Measurements from ENCODE around the gene ANGPTL4. TPM values are rescaled to one million over a fixed set of nuclear protein-coding genes. Genes with fewer than 3 reads are reported as not detected.
A peak's percentile ranks its signal among the peaks of the same experiment; 100 is the strongest.

The ANGPTL4 gene
- total RNA-seq, 3 donors from 2014 or later = 90.9 to 186 (median 118) TPM

GRCh38 chr19:8366121-8366581 is 2.2 kb downstream of the ANGPTL4 start:
- no peaks in the 10 kb centered on the region for H3K27me3 ChIP-seq
- peak in 1 of 3 donors; percentile 9 for TF ChIP-seq POLR2AphosphoS5 (IDR thresholded peaks at IDR 0.05)
- no peak for TF ChIP-seq CTCF (IDR thresholded peaks at IDR 0.05)
- peak overlapping the region; percentile 65 to 99 (median 73) for H3K4me3 ChIP-seq
- DNase-seq (ENCODE audit: low spot score in 2 of 2) = no peak
- no peaks in the 10 kb centered on the region for H3K9me3 ChIP-seq
- peaks cover 11 to 35% of the 10 kb centered on the region in 2 donors for H3K4me1 ChIP-seq
- H3K36me3 ChIP-seq = no peaks in the 10 kb centered on the region
- intact Hi-C loops (cut with DNase I; ENCODE audit: low total_unique reads) = no loop called here
- H3K27ac ChIP-seq = peak overlapping the region; percentile 81 to 93

DNA sequence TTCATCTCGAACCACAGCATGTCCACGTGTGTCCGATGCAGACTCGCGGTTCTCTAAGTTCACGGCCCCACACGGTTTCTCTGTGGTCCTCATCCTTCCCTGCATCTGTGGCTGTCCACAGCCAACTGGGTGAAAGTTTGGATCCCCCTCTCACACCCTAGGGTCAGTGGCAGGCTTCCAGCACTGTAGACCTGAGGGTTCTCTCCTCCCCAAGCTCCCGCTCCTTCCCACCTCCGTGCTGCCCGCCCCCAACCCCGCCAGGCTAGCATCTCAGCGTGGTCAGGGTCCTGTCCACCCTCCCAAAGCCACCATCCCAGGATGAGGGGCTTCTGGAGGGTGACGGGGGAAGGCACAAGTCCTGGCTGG is 3.0 kb downstream of the ANGPTL4 start:
- TF ChIP-seq POLR2A (IDR thresholded peaks at IDR 0.05) = no peak
- TF ChIP-seq POLR2AphosphoS5 (IDR thresholded peaks at IDR 0.05) = no peak
- no peak for TF ChIP-seq CTCF (IDR thresholded peaks at IDR 0.05)
- H3K9me3 ChIP-seq = no peaks in the 10 kb centered on the region
- no peak for DNase-seq (ENCODE audit: low spot score in 2 of 2)
- H3K4me1 ChIP-seq = peaks cover 11 to 28% of the 10 kb centered on the region in 2 donors
- H3K36me3 ChIP-seq = no peaks in the 10 kb centered on the region
- H3K27me3 ChIP-seq = no peaks in the 10 kb centered on the region
- intact Hi-C loops (cut with DNase I; ENCODE audit: low total_unique reads) = no loop called here
- H3K27ac ChIP-seq = peak overlapping the region; percentile 81 to 93
- H3K4me3 ChIP-seq = peak overlapping the region; percentile 65 to 99 (median 73)

DNA sequence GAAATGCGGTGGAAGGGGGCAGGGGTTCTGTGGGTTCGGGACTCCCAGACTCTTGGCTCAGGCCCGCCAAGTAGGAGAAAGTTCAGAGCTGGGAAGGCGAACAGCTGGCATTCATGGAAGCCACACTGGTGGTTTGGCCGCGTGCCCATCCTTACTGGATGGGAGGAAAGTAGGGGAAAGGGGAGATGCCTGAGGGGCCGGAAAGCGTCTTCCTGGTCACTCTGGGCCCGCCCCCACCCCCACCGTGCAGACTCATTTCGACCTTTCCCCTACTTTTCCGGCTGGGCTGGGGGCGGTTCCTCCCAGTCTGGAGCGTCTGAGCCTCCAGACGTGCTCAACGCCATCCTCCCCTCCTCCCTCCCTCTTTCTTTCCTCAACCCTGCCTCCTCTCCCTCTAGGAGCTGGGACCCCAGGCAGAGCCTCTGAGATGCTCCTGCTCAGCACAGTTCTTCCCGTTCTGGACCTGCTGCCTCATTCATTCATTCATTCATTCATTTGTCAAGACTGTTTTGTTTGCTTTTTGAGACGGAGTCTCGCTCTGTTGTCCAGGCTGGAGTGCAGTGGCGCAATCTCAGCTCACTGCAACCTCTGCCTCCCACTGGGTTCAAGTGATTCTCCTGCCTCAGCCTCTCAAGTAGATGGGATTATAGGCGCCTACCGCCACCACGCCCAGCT is 3.5 kb downstream of the ANGPTL4 start:
- H3K27me3 ChIP-seq = no peaks in the 10 kb centered on the region
- TF ChIP-seq CTCF (IDR thresholded peaks at IDR 0.05) (no peak), POLR2AphosphoS5 (IDR thresholded peaks at IDR 0.05) (peak; percentile 70 to 89 (median 77))
- intact Hi-C loops (cut with DNase I; ENCODE audit: low total_unique reads) = no loop called here
- peak overlapping the region; percentile 81 to 93 for H3K27ac ChIP-seq
- no peaks in the 10 kb centered on the region for H3K36me3 ChIP-seq
- H3K9me3 ChIP-seq = no peaks in the 10 kb centered on the region
- DNase-seq (ENCODE audit: low spot score in 2 of 2) = peak; percentile 96 to 97
- H3K4me3 ChIP-seq = peak overlapping the region; percentile 65 to 99 (median 73)
- peaks cover 11 to 23% of the 10 kb centered on the region in 2 donors for H3K4me1 ChIP-seq

DNA sequence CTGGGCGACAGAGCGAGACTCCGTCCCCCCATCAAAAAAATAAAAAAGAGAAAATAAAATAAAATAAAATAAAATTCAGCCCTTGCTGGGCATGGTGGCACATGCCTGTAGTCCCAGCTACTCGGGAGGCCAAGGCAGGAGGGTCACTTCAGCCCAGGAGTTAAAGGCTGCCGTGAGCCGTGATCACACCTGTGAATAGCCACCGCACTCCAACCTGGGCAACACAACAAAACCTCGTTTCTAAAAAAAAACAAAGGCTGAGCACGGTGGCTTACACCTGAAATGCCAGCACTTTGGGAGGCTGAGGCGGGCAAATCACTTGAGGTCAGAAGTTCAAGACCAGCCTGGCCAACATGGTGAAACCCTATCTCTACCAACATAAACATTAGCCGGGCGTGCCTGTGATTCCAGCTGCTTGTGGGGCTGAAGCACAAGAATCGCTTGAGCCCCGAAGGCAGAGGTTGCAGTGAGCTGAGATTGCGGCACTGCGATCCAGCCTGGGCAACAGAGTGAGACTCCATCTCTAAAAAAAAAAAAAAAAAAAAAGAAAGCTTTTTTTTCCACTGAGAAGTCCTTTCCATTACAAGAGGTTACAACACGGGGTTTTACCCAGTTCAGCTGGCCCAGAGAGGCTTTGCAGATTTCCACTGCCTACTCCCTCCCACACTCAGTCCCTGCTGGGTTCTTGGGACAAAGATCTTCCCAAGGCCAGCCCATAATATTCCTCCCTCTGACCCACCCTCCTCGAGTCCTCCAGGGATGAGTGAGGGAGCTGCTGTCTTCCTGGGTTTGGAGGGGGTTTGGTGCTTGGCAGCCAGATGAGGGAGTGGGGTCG is 6.4 kb downstream of the ANGPTL4 start:
- Histone ChIP-seq H3K27ac (peak overlapping the region; percentile 18 to 84), H3K27me3 (no peaks in the 10 kb centered on the region), H3K36me3 (no peaks in the 10 kb centered on the region), H3K4me1 (peaks cover 11 to 12% of the 10 kb centered on the region in 2 donors), H3K9me3 (no peaks in the 10 kb centered on the region), H3K4me3 (peak overlapping the region in 2 of 3 donors; percentile 15 to 47)
- intact Hi-C loops (cut with DNase I; ENCODE audit: low total_unique reads) = no loop called here
- no peak for DNase-seq (ENCODE audit: low spot score in 2 of 2)
- no peak for TF ChIP-seq POLR2AphosphoS5 (IDR thresholded peaks at IDR 0.05)
- TF ChIP-seq CTCF (IDR thresholded peaks at IDR 0.05) = no peak
- no peak for TF ChIP-seq POLR2A (IDR thresholded peaks at IDR 0.05)

Measured in breast epithelium (tissue), 4 donors.